ENCODE results near the gene RPS21. TPM values are rescaled to one million over a fixed set of nuclear protein-coding genes. Genes with fewer than 3 reads are reported as not detected.

RPS21 gene
- 1,000 to 10,000 TPM; 1,167 to 4,037 (median 2,295) TPM for total RNA-seq

DNA sequence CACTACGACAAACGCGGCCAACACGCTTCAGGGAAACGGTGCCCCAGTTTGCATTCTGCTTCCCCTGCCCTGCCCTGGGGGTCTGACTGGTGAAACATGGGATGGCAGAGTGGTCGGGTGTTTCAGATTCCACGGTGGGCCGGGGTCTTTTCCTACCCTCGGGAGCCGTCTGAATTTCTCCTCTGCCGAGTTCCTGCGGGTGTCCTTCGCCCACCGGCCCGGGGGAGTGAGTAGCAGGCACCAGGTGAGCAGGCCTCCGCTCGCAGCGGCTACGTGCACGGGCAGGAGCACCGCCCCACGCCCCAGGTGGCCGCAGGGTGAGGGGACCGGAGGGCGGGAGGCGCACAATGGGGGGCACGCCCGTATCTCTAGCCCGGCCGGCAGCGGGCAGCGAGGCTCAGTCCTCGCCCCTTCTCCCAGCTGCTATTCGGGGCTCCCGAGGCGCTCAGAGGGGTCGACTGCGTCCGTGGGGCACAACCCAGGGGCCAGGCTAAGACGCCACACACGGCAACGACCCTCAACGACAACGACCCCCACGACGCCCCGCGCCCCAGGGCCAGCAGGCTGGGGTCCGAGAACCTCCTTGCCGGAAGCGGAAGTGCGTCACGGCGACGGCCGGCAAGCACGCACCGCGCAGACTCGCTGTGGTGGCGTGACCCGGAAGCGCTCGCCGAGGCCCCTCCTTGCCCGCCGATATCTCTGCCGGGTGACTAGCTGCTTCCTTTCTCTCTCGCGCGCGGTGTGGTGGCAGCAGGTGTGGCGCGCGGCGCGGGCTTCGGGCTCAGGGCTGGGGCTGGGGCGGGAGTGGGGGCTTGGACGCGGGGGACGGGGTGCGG lies at the start of gene RPS21:
Gene RPS21 (plus strand): TSS at position 721 of the 836 bp plus-strand sequence. CDS start 236 bp downstream, outside the sequence.
- in situ Hi-C loops (cut with MboI; ENCODE audit: low sequenced_read_pairs in 4 of 4), result loop anchor here (10.0 to 25.0 kb wide), 5 partner anchors 82 to 374 kb away; partner anchors contain the start of genes ADRM1 (in 1 of the 4) and MTG2 (in 1 of the 4)

DNA sequence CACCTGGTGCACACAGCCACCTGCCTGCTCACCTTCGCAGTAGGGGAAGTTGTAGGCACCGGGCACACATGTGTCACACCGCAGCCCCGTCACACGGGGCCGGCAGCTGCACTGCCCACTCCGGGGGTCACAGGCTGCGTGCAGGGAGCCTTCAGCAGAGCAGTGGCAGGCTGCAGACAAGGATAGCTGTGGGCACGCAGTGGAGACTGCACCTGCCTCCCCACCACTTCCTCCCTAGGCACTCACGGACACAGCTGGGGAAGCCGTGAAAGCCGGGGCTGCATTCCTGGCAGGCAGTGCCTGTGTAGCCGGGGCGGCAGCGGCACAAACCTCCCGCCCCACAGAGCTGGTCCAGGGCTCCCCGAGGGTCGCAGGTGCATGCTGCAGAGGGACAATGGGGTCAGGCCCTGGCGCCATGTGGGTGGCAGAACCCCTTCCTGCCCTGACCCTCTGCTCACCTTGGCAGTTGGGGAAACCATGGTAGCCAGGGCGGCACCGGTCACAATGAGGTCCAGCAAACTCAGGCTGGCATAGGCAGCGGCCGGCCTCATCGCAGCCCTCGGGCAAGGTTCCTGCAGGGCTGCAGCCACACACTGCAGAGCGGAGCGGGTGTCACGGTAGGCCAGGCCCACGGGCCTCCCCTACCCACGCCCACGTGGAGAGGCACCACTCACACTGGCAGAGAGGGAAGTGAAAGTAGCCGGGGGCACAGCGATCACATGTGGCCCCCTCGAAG lies 49.2 kb upstream of the RPS21 start:
- Histone ChIP-seq H3K27me3 (no peaks in the 10 kb centered on the region), H3K4me1 (no peaks in the 10 kb centered on the region), H3K27ac (no peak overlapping the region), H3K4me3 (no peak overlapping the region), H3K9me3 (no peaks in the 10 kb centered on the region), H3K36me3 (peaks cover 0 to 14% of the 10 kb centered on the region in 2 donors)
- TF ChIP-seq, protein P1, sequence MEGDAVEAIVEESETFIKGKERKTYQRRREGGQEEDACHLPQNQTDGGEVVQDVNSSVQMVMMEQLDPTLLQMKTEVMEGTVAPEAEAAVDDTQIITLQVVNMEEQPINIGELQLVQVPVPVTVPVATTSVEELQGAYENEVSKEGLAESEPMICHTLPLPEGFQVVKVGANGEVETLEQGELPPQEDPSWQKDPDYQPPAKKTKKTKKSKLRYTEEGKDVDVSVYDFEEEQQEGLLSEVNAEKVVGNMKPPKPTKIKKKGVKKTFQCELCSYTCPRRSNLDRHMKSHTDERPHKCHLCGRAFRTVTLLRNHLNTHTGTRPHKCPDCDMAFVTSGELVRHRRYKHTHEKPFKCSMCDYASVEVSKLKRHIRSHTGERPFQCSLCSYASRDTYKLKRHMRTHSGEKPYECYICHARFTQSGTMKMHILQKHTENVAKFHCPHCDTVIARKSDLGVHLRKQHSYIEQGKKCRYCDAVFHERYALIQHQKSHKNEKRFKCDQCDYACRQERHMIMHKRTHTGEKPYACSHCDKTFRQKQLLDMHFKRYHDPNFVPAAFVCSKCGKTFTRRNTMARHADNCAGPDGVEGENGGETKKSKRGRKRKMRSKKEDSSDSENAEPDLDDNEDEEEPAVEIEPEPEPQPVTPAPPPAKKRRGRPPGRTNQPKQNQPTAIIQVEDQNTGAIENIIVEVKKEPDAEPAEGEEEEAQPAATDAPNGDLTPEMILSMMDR (IDR thresholded peaks at IDR 0.05 in 4 of 5, conservative IDR thresholded peaks at IDR 0.05 in 1 of 5), result no peak
- no peak for TF ChIP-seq POLR2A (IDR thresholded peaks at IDR 0.05)
- intact Hi-C loops (cut with DNase I; ENCODE audit: low total_unique reads) (no loop called here), in situ Hi-C loops (cut with MboI; ENCODE audit: low sequenced_read_pairs in 4 of 4) (no loop called here)
- ATAC-seq (no peak), DNase-seq (no peak)

More for the DNA sequence above, at the start of gene RPS21:
- ATAC-seq (peak; percentile 90 to 91), DNase-seq (peak; percentile 91)
- peak within 1 kb of the TSS; percentile 87 to 99 (median 96) for H3K27ac ChIP-seq
- peaks cover 0 to 32% of the 10 kb centered on the region in 2 donors for H3K36me3 ChIP-seq
- peaks cover 24 to 33% of the 10 kb centered on the region in 2 donors for H3K4me1 ChIP-seq
- peak; percentile 91 to 97 for TF ChIP-seq POLR2A (IDR thresholded peaks at IDR 0.05)
- TF ChIP-seq, protein P1 (IDR thresholded peaks at IDR 0.05 in 4 of 5, conservative IDR thresholded peaks at IDR 0.05 in 1 of 5), result peak in 1 of 5 experiments; percentile 16
- H3K9me3 ChIP-seq, result no peaks in the 10 kb centered on the region
- H3K4me3 ChIP-seq, result peak within 1 kb of the TSS; percentile 80 to 100 (median 95)
- intact Hi-C loops (cut with DNase I; ENCODE audit: low total_unique reads), result loop anchor here (1.0 to 10.0 kb wide), 4 partner anchors 20 to 202 kb away; partner anchors contain the start of genes ADRM1, CABLES2 and MTG2
- no peaks in the 10 kb centered on the region for H3K27me3 ChIP-seq

DNA sequence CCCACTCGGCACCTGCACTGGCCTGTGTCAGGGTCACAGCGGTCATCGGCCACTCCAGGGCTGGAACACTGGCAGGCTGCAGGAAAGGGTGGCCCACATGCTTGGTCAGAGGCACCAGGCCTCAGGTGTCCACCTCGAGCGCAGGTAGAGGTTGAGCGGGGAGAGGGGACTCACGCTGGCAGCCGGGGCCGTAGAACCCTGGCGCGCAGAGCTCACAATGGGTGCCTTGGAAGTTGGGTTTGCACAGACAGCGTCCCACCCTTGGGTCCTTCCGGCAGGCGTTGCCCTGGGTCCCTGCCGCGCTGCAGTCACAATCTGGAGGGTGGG lies 48.6 kb upstream of the RPS21 start:
- in situ Hi-C loops (cut with MboI; ENCODE audit: low sequenced_read_pairs in 4 of 4) (no loop called here), intact Hi-C loops (cut with DNase I; ENCODE audit: low total_unique reads) (no loop called here)
- Histone ChIP-seq H3K36me3 (peaks cover 0 to 14% of the 10 kb centered on the region in 2 donors), H3K4me1 (no peaks in the 10 kb centered on the region), H3K27me3 (no peaks in the 10 kb centered on the region), H3K27ac (no peak overlapping the region), H3K4me3 (no peak overlapping the region), H3K9me3 (no peaks in the 10 kb centered on the region)
- TF ChIP-seq, protein P1 (IDR thresholded peaks at IDR 0.05 in 4 of 5, conservative IDR thresholded peaks at IDR 0.05 in 1 of 5), result no peak
- no peak for TF ChIP-seq POLR2A (IDR thresholded peaks at IDR 0.05)
- DNase-seq, result no peak
- ATAC-seq, result no peak

DNA sequence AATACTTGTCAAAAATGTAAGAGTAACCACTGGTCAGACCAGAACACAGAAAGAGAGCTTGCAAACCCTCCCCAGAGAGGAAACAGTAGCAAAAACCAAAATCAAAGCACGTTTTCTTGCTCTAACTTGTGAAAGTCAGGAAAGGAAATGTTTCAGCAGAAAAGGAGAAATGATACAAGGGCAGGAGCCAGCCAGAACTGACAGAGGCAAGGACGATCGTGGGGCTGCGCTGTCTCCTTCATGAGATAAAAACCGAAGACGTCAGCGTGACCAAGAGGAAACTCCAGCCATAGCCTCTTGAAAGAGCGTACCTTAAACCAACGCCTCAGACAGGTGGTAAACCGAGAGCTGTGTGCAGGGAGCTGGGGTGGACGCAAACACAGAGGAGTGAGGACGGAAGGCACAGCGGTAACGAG lies 47.2 kb upstream of the RPS21 start:
- Histone ChIP-seq H3K9me3 (no peaks in the 10 kb centered on the region), H3K36me3 (peaks cover 0 to 14% of the 10 kb centered on the region in 2 donors), H3K27me3 (no peaks in the 10 kb centered on the region), H3K4me3 (no peak overlapping the region), H3K27ac (no peak overlapping the region), H3K4me1 (no peaks in the 10 kb centered on the region)
- DNase-seq (no peak), ATAC-seq (no peak)
- intact Hi-C loops (cut with DNase I; ENCODE audit: low total_unique reads), result no loop called here
- TF ChIP-seq, protein P1 (IDR thresholded peaks at IDR 0.05 in 4 of 5, conservative IDR thresholded peaks at IDR 0.05 in 1 of 5), result no peak
- TF ChIP-seq POLR2A (IDR thresholded peaks at IDR 0.05), result no peak
- in situ Hi-C loops (cut with MboI; ENCODE audit: low sequenced_read_pairs in 4 of 4), result no loop called here

Data from gastrocnemius medialis (tissue), 4 donors.